ENCODE results near the gene ATP6V0A4. TPM values are rescaled to one million over a fixed set of nuclear protein-coding genes. Genes with fewer than 3 reads are reported as not detected.
A peak's percentile ranks its signal among the peaks of the same experiment; 100 is the strongest.

ATP6V0A4 gene
- total RNA-seq, 4 donors from 2014 or later: not detected

GRCh38 chr7:138838166-138838565, 40.2 kb upstream of the ATP6V0A4 start:
- Histone ChIP-seq H3K4me3 (no peak overlapping the region), H3K27ac (replicated peaks in 1 of 4) (no peak overlapping the region)
- no peak for DNase-seq (ENCODE audit: extremely low spot score)

GRCh38 chr7:138837627-138838026, 39.6 kb upstream of the ATP6V0A4 start:
- H3K9me3 ChIP-seq: no peaks in the 10 kb centered on the region
- peaks cover 0 to 9% (median 3%) of the 10 kb centered on the region in 4 donors for H3K36me3 ChIP-seq
- no peak for TF ChIP-seq EP300 (IDR thresholded peaks at IDR 0.05)
- no peak for TF ChIP-seq POLR2A (IDR thresholded peaks at IDR 0.05; ENCODE audit: low read depth)
- TF ChIP-seq POLR2AphosphoS5 (IDR thresholded peaks at IDR 0.05): no peak
- no peak for TF ChIP-seq CTCF (IDR thresholded peaks at IDR 0.05)
- WGBS: 64% methylated on average over 13 of the region's 13 CpGs
- DNase-seq (ENCODE audit: extremely low spot score): no peak
- H3K27me3 ChIP-seq: no peaks in the 10 kb centered on the region
- no peak overlapping the region for H3K27ac ChIP-seq (replicated peaks in 1 of 4)
- intact Hi-C loops (cut with DNase I): no loop called here
- peaks cover 0 to 4% (median 0%) of the 10 kb centered on the region in 4 donors for H3K4me1 ChIP-seq
- H3K4me3 ChIP-seq: peak overlapping the region in 1 of 4 donors; percentile 28

More at GRCh38 chr7:138838166-138838565, 40.2 kb upstream of the ATP6V0A4 start:
- Histone ChIP-seq H3K27me3 (no peaks in the 10 kb centered on the region), H3K9me3 (no peaks in the 10 kb centered on the region), H3K36me3 (peaks cover 0 to 9% (median 3%) of the 10 kb centered on the region in 4 donors), H3K4me1 (peaks cover 0 to 4% (median 0%) of the 10 kb centered on the region in 4 donors)
- intact Hi-C loops (cut with DNase I): no loop called here
- TF ChIP-seq EP300 (IDR thresholded peaks at IDR 0.05): no peak
- WGBS: 86% methylated on average over 9 of the region's 9 CpGs

GRCh38 chr7:138835087-138835486, 37.1 kb upstream of the ATP6V0A4 start:
- Histone ChIP-seq H3K36me3 (peaks cover 0 to 9% (median 3%) of the 10 kb centered on the region in 4 donors), H3K27ac (replicated peaks in 1 of 4) (no peak overlapping the region), H3K4me3 (no peak overlapping the region), H3K27me3 (no peaks in the 10 kb centered on the region), H3K9me3 (no peaks in the 10 kb centered on the region), H3K4me1 (peaks cover 0 to 4% (median 0%) of the 10 kb centered on the region in 4 donors)
- intact Hi-C loops (cut with DNase I): no loop called here
- DNase-seq (ENCODE audit: extremely low spot score): no peak
- TF ChIP-seq POLR2A (IDR thresholded peaks at IDR 0.05; ENCODE audit: low read depth): no peak
- no peak for TF ChIP-seq POLR2AphosphoS5 (IDR thresholded peaks at IDR 0.05)
- TF ChIP-seq EP300 (IDR thresholded peaks at IDR 0.05): no peak
- no peak for TF ChIP-seq CTCF (IDR thresholded peaks at IDR 0.05)
- 86% methylated on average over 11 of the region's 11 CpGs for WGBS

GRCh38 chr7:138834583-138834982, 36.6 kb upstream of the ATP6V0A4 start:
- Histone ChIP-seq H3K4me3 (no peak overlapping the region), H3K36me3 (peaks cover 0 to 9% (median 3%) of the 10 kb centered on the region in 4 donors)

GRCh38 chr7:138833596-138833995, 35.6 kb upstream of the ATP6V0A4 start:
- Histone ChIP-seq H3K9me3 (no peaks in the 10 kb centered on the region), H3K27me3 (no peaks in the 10 kb centered on the region), H3K4me1 (peaks cover 0 to 4% (median 0%) of the 10 kb centered on the region in 4 donors), H3K27ac (replicated peaks in 1 of 4) (no peak overlapping the region), H3K36me3 (peaks cover 0 to 9% (median 3%) of the 10 kb centered on the region in 4 donors), H3K4me3 (no peak overlapping the region)
- intact Hi-C loops (cut with DNase I): no loop called here
- DNase-seq (ENCODE audit: extremely low spot score): no peak
- WGBS: 72% methylated on average over 5 of the region's 5 CpGs
- TF ChIP-seq POLR2AphosphoS5 (IDR thresholded peaks at IDR 0.05): no peak
- no peak for TF ChIP-seq CTCF (IDR thresholded peaks at IDR 0.05)
- TF ChIP-seq POLR2A (IDR thresholded peaks at IDR 0.05; ENCODE audit: low read depth): no peak
- no peak for TF ChIP-seq EP300 (IDR thresholded peaks at IDR 0.05)

More at GRCh38 chr7:138834583-138834982, 36.6 kb upstream of the ATP6V0A4 start:
- WGBS: 96% methylated on average over 9 of the region's 9 CpGs
- Histone ChIP-seq H3K9me3 (no peaks in the 10 kb centered on the region), H3K27ac (replicated peaks in 1 of 4) (no peak overlapping the region), H3K4me1 (peaks cover 0 to 4% (median 0%) of the 10 kb centered on the region in 4 donors), H3K27me3 (no peaks in the 10 kb centered on the region)
- no peak for TF ChIP-seq CTCF (IDR thresholded peaks at IDR 0.05)
- no peak for TF ChIP-seq POLR2AphosphoS5 (IDR thresholded peaks at IDR 0.05)
- no peak for TF ChIP-seq POLR2A (IDR thresholded peaks at IDR 0.05; ENCODE audit: low read depth)
- no peak for TF ChIP-seq EP300 (IDR thresholded peaks at IDR 0.05)
- no peak for DNase-seq (ENCODE audit: extremely low spot score)
- intact Hi-C loops (cut with DNase I): no loop called here

Measured in esophagus muscularis mucosa (tissue), 4 donors.